ENCODE results near the gene PSME3IP1.

- no peak for TF ChIP-seq REST (IDR thresholded peaks at IDR 0.05; ENCODE audit: insufficient read depth in 1 of 2, low read depth in 2 of 2, low read length in 2 of 2)
- no peak for TF ChIP-seq SIN3A (IDR thresholded peaks at IDR 0.05; ENCODE audit: borderline replicate concordance, insufficient read depth, low read length)
- no peak for TF ChIP-seq POLR2AphosphoS5 (IDR thresholded peaks at IDR 0.05; ENCODE audit: low read depth, low read length)
- TF ChIP-seq FOXP2 (optimal IDR thresholded peaks at IDR 0.05; ENCODE audit: borderline replicate concordance, extremely low read depth, extremely low read length, insufficient read depth), result no peak
Observed at GRCh38 chr16:57108432-57108831, 77.4 kb downstream of the PSME3IP1 start.

Measured in PFSK-1 (cell line).